PC-3 (cell line): ENCODE measurements around the gene ITPRIP.

Source experiments
- CTCF ChIP-seq: fragments of 300-600 bp; sonication (generic); conservative IDR thresholded peaks from 2 replicates; pipeline ENCODE4 v1.5.1; 2017; ENCODE audit warnings: antibody characterized with exemption, low read depth, mild to moderate bottlenecking, low read length
- EZH2 ChIP-seq: fragments of 300-600 bp; sonication (generic); IDR thresholded peaks from one replicate; pipeline ENCODE4 v1.6.1; 2017; ENCODE audit warnings: antibody characterized with exemption, mild to moderate bottlenecking, low read length; ENCODE audit not compliant: unreplicated experiment

GRCh38 chr10:104277785-104278184, 60.5 kb downstream of the ITPRIP start:
- TF ChIP-seq EZH2 (no peak), CTCF (no peak)
